Panc1 (cell line): Measurements from ENCODE around the gene KDM7A. TPM values are rescaled to one million over a fixed set of nuclear protein-coding genes. Genes with fewer than 3 reads are reported as not detected.
"Not testable (repeated sequence)": the region's sequence is repeated elsewhere in the genome, so short reads cannot be mapped to it uniquely, and the experiment has no call there.

Experiments
- ATAC-seq: fragments of 200-7000 bp; cut with Tn5 transposase; 2 replicates; pipeline ENCODE4 v1.9.1; 2020; ENCODE audit warnings: mild to moderate bottlenecking, moderate library complexity
- BruUV-seq: library from RNA; stranded (reverse); fragments of 400-500 nt; replicated peaks from 2 replicates; lab custom pipeline; 2021; lab: Mats Ljungman, UMichigan
- CTCF ChIA-PET: fragments of 300-600 bp; sonication (Branson Sonifier 250); formaldehyde crosslinking; loops from one replicate; lab custom pipeline; 2022; ENCODE audit warnings: antibody characterized with exemption; lab: Charles Lee
- POLR2A ChIA-PET: fragments of 300-600 bp; sonication (Branson Sonifier 250); formaldehyde crosslinking; loops from one replicate; lab custom pipeline; 2022; ENCODE audit warnings: antibody characterized with exemption; lab: Charles Lee
- DNase-seq: peaks from one replicate; pipeline ENCODE4 v3.0.0-alpha.2; 2010; ENCODE audit warnings: low read depth, low spot score
- H3K27ac ChIP-seq: 2 replicates; pipeline ENCODE4 v1.5.1; 2011; ENCODE audit warnings: mild to moderate bottlenecking, low read length, inconsistent platforms
- H3K27me3 ChIP-seq: fragments of 200-500 bp; sonication (Bioruptor generic); 2 replicates; pipeline ENCODE4 v1.6.0; 2014; ENCODE audit warnings: low read length, inconsistent platforms; ENCODE audit not compliant: control insufficient read depth, insufficient read depth
- H3K36me3 ChIP-seq: fragments of 200-500 bp; sonication (Bioruptor generic); 2 replicates; pipeline ENCODE4 v1.5.1; 2014; ENCODE audit warnings: inconsistent platforms, mild to moderate bottlenecking, low read length, moderate library complexity; ENCODE audit not compliant: control insufficient read depth, insufficient read depth
- H3K4me1 ChIP-seq: 2 replicates; pipeline ENCODE4 v1.5.1; 2011; ENCODE audit warnings: inconsistent platforms, mild to moderate bottlenecking, low read length, moderate library complexity; ENCODE audit not compliant: control insufficient read depth, insufficient read depth
- H3K4me3 ChIP-seq, 2 experiments: 2 replicates each; pipeline ENCODE4 v1.5.1; 2011 to 2012; ENCODE audit warnings: low read depth in 2 of 2, low read length in 2 of 2, mild to moderate bottlenecking in 2 of 2, inconsistent platforms in 1 of 2, moderate library complexity in 1 of 2
- H3K9me3 ChIP-seq: fragments of 200-500 bp; sonication (Bioruptor generic); 2 replicates; pipeline ENCODE4 v1.5.1; 2014; ENCODE audit warnings: low read depth, mild to moderate bottlenecking, inconsistent platforms, low read length, moderate library complexity; ENCODE audit not compliant: control insufficient read depth, insufficient read depth
- CTCF ChIP-seq: fragments of 450-650 bp; IDR thresholded peaks from 2 replicates; pipeline ENCODE4 v1.5.1; 2017; ENCODE audit warnings: mild to moderate bottlenecking
- POLR2AphosphoS5 ChIP-seq: IDR thresholded peaks from 2 replicates; pipeline ENCODE4 v1.6.1; 2012; ENCODE audit warnings: mild to moderate bottlenecking, low read depth, low read length, moderate library complexity
- REST ChIP-seq, 2 experiments: IDR thresholded peaks; 2 replicates each; pipeline ENCODE4 v1.6.1; 2011 to 2012; ENCODE audit warnings: low read depth in 2 of 2, control low read depth in 1 of 2, low read length in 1 of 2, mild to moderate bottlenecking in 1 of 2, moderate library complexity in 1 of 2; ENCODE audit not compliant: insufficient read depth in 1 of 2
- SIN3A ChIP-seq: IDR thresholded peaks from 2 replicates; pipeline ENCODE4 v1.6.1; 2012; ENCODE audit warnings: low read depth, mild to moderate bottlenecking, low read length, moderate library complexity, borderline replicate concordance; ENCODE audit not compliant: insufficient read depth
- TCF7L2 ChIP-seq: IDR thresholded peaks from 2 replicates; pipeline ENCODE4 v1.6.1; 2011; ENCODE audit warnings: mild to moderate bottlenecking, low read depth, low read length, inconsistent platforms
- in situ Hi-C: cut with HindIII; loops from 2 replicates; pipeline ENCODE4 v1.10.0; 2016; ENCODE audit warnings: low sequenced_read_pairs, low pct_unique_long_range_greater_than_20kb
- intact Hi-C: fragments of 100-400 bp; cut with micrococcal nuclease; formaldehyde crosslinking; loops from one replicate; pipeline ENCODE4 v1.10.0; 2022; ENCODE audit not compliant: unreplicated experiment
- total RNA-seq: library from RNA; stranded (reverse); gene quantifications from one replicate; pipeline ENCODE4 v1.2.1, GENCODE V29; 2021; ENCODE audit not compliant: unreplicated experiment

The KDM7A gene
- total RNA-seq, 1 experiment from 2014 or later = 3.6 TPM

GRCh38 chr7:140165422-140165821 lies 11.4 kb downstream of the KDM7A start:
- H3K36me3 ChIP-seq = no peaks in the 10 kb centered on the region
- peak overlapping the region; percentile 78 for H3K27ac ChIP-seq
- ChIA-PET POLR2A (interaction anchor here (0.7 kb wide), 1 partner anchor 33 kb away, joined by 3 read pairs; no protein-coding TSS in a partner anchor), CTCF (no interaction called here)
- intact Hi-C loops (no loop called here), in situ Hi-C loops (no loop called here)
- no peaks in the 10 kb centered on the region for H3K27me3 ChIP-seq
- ATAC-seq = peak; percentile 71; the same call in 1 of the 2 replicates
- DNase-seq = peak; percentile 80
- H3K9me3 ChIP-seq = no peaks in the 10 kb centered on the region
- TF ChIP-seq REST (IDR thresholded peaks at IDR 0.05; ENCODE audit: insufficient read depth in 1 of 2, low read depth in 2 of 2, low read length in 1 of 2) = no peak
- no peak for TF ChIP-seq SIN3A
- no peak for TF ChIP-seq TCF7L2
- TF ChIP-seq POLR2AphosphoS5 = no peak
- TF ChIP-seq CTCF = no peak
- peaks cover 12% of the 10 kb centered on the region for H3K4me1 ChIP-seq
- H3K4me3 ChIP-seq = peak overlapping the region in 1 of 2 experiments; percentile 36; a peak in 2 of 4 replicates
- no TSS peak for BruUV-seq

GRCh38 chr7:140162081-140162480 lies 14.7 kb downstream of the KDM7A start:
- in situ Hi-C loops, H3K4me3 ChIP-seq, DNase-seq, ATAC-seq, POLR2A ChIA-PET, H3K36me3 ChIP-seq, CTCF ChIA-PET, H3K27me3 ChIP-seq, intact Hi-C loops, H3K27ac ChIP-seq, H3K9me3 ChIP-seq, BruUV-seq: not testable (repeated sequence)
- H3K4me1 ChIP-seq = peaks cover 14% of the 10 kb centered on the region

GRCh38 chr7:140161047-140161446 lies 15.7 kb downstream of the KDM7A start:
- in situ Hi-C loops = no loop called here

More at GRCh38 chr7:140161047-140161446, 15.7 kb downstream of the KDM7A start:
- Histone ChIP-seq H3K27me3 (no peaks in the 10 kb centered on the region), H3K4me1 (peaks cover 14% of the 10 kb centered on the region), H3K9me3 (no peaks in the 10 kb centered on the region), H3K4me3 (no peak overlapping the region), H3K27ac (peak overlapping the region; percentile 3; the same call in 1 of the 2 replicates), H3K36me3 (no peaks in the 10 kb centered on the region)
- no peak for DNase-seq
- no peak for TF ChIP-seq POLR2AphosphoS5
- TF ChIP-seq SIN3A = no peak
- ATAC-seq = no peak
- intact Hi-C loops = no loop called here
- no TSS peak for BruUV-seq
- POLR2A ChIA-PET = no interaction called here
- CTCF ChIA-PET = no interaction called here
